ENCODE measurements around the gene PTER.
A peak's percentile ranks its signal among the peaks of the same experiment; 100 is the strongest.

Gene PTER

DNA sequence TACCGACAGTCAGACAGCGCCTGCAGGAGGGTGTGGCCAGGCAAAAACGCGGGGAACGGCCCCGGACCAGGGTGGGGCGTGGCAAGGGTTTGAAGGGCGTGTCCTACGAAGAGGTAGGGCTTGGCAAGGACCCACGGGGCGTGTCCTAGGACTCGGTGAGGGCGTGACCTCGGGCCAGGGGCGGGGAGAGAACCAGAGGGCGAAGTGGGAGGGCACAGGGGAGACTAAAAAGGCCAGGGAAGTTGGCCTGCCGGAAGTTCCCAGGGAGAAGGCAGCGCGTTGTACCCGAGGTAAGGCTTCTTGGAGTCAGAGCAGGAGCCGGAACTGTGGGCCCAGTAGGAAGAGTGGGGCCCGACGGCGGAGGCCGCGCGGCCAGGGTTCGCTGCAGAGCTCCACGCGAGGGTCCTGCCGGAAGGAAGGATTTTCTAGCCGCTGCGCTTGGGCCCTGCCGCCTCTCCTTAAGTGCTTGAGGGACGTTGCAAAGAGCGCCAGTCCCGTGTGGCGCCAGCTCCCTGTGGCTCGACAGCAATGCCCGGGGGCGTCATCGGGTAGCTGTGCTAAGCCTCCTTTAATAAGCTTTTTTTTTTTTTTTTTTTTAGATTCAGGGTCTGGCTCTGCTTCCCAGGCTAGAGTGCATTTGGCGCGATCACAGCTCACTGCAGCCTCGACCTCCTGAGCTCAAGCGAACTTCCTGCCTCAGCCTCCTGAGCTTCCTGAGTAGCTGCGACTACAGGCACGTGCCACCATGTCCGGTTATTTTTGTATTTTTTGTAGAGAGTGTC lies at the start of gene PTER:
Gene PTER (plus strand): TSS at position 253 of the 782 bp plus-strand sequence. CDS start 47,375 bp downstream, outside the sequence.
- DNase-seq (ENCODE audit: low read depth in 2 of 2) = peak; percentile 98 to 99

GRCh38 chr10:16392531-16393069 lies 44.2 kb upstream of the PTER start:
- DNase-seq (ENCODE audit: low read depth in 2 of 2) = no peak

DNA sequence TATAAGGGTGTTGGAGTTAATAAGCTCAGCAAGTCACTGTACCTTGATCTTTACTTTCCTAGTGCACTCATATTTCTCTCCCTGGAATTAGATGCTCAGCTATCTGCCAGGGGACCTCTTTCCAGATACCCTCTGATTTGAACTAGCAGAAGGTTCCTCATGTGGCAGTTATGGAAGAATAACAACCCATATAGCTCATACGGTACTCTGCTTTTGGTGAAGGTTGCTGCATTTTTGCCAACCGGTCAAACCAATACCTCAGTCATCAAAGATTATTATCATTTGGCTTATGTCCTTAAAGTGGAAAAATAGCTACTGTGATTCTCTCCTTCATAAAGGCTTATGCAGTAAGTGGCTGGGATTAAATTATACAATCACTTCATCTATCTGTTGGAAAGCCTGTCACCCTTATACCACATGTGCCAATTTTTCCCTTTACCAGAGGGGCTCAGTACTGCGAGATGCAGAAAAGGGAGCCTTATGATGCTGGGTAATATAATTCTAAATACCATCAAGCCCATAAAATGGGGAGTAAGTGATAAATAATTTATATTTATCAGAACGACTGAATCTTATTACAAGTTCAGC lies 43.4 kb upstream of the PTER start:
- DNase-seq (ENCODE audit: low read depth in 2 of 2) = no peak

GRCh38 chr10:16401416-16401815 lies 35.4 kb upstream of the PTER start:
- no peak for DNase-seq (ENCODE audit: low read depth in 2 of 2)

- DNase-seq (ENCODE audit: low read depth in 2 of 2) = no peak
Observed at GRCh38 chr10:16408379-16408778, 28.4 kb upstream of the PTER start.

DNA sequence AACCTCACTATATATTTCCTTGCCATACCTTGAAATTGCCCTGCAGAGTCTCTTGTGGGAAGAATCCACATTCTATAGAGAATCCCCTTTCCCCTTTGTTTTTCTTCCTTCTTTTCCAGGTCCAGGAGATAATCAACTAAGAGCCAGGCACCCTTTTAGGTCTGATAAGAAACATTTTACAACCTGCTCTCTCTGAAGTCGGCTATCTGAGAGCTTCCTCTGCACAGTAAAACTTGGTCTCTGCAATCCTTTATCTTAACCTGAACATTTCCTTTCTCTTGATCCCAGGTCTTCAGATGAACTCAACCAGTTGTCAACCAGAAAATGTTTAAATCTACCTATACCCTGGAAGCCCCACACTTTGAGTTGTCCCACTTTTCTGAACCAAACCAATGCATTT lies 19.5 kb upstream of the PTER start:
- DNase-seq (ENCODE audit: low read depth in 2 of 2) = no peak

GRCh38 chr10:16423599-16423998 lies 13.2 kb upstream of the PTER start:
- no peak for DNase-seq (ENCODE audit: low read depth in 2 of 2)

GRCh38 chr10:16425449-16425848 lies 11.4 kb upstream of the PTER start:
- DNase-seq (ENCODE audit: low read depth in 2 of 2) = no peak

DNA sequence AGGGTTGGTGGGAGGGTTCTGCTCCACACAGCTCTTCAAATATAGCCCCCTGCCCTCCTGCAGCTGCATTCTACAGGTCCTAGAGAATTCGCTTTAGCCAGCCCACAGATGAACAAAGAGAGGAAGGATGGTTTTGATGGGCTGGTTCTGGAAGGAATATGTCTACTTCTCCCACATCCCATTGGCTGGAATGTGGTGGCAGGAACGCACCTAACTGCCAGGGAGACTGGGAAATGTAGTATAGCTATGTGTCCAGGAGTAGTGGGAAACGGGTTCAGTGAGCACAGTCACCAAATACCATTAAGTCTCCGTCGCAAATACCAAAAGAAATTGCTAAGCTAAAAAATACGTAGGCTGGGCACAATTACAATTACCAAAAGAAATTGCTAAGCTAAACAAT lies 7.3 kb upstream of the PTER start:
- DNase-seq (ENCODE audit: low read depth in 2 of 2) = no peak

- DNase-seq (ENCODE audit: low read depth in 2 of 2) = no peak
Observed at GRCh38 chr10:16436367-16436757, 448 bp upstream of the PTER start.

- no peak for DNase-seq (ENCODE audit: low read depth in 2 of 2)
Observed at GRCh38 chr10:16437540-16437894, 707 bp downstream of the PTER start.

GRCh38 chr10:16439295-16439694 lies 2.5 kb downstream of the PTER start:
- no peak for DNase-seq (ENCODE audit: low read depth in 2 of 2)

GRCh38 chr10:16440396-16441133 lies 3.8 kb downstream of the PTER start:
- no peak for DNase-seq (ENCODE audit: low read depth in 2 of 2)

DNA sequence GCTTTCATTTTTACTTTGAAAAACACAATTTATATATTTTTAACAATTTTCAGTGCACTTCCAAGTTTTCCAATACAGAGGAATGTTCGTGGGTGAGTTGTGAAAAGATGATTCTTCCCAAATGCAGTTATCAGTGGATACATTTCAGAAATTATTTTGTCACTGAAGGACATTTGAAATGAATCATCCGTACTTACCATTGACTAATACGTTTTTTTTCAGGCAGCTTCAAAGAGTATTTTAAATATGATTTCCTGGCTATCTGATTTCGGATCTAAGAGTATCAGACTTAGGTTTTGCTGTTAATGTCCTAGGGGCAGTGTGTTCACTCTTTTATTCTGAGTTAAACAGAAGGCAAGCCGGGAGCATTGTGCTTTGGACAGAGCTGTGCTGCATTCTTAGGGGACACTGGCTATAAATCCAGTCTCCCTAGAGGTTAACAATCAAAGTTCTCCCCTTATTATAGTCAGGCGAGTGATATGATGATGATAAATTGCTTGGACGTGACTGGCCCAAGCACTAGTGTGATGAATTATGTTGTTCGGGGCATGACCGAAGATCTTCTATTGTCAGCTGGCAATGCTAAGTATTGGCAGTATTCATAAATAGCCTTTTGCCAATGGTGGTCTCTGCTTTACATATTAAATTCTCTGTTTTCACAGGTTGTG lies 4.5 kb downstream of the PTER start:
- no peak for DNase-seq (ENCODE audit: low read depth in 2 of 2)

DNA sequence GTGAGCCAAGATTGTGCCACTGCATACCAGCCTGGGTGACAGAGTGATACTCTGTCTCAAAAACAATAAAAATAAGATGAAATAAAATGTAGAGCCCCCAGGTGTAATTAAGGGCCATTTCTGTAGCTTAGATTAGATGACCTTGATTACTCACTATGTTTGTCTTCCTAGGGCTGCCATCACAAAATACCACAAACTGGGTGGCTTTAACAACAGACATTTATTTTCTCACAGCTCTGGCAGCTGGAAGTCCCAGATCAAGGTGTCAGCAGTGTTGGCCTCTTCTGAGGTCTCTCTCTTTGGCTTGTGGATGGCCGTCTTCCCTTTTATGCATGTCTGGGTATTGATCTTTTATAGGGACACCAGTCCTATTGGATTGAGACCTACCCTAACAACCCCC lies 6.1 kb downstream of the PTER start:
- DNase-seq (ENCODE audit: low read depth in 2 of 2) = no peak

GRCh38 chr10:16445770-16446469 lies 9.1 kb downstream of the PTER start:
- DNase-seq (ENCODE audit: low read depth in 2 of 2) = no peak

- DNase-seq (ENCODE audit: low read depth in 2 of 2) = no peak
Observed at GRCh38 chr10:16449454-16449853, 12.6 kb downstream of the PTER start.

GRCh38 chr10:16458166-16458955 lies 21.6 kb downstream of the PTER start:
- no peak for DNase-seq (ENCODE audit: low read depth in 2 of 2)

DNA sequence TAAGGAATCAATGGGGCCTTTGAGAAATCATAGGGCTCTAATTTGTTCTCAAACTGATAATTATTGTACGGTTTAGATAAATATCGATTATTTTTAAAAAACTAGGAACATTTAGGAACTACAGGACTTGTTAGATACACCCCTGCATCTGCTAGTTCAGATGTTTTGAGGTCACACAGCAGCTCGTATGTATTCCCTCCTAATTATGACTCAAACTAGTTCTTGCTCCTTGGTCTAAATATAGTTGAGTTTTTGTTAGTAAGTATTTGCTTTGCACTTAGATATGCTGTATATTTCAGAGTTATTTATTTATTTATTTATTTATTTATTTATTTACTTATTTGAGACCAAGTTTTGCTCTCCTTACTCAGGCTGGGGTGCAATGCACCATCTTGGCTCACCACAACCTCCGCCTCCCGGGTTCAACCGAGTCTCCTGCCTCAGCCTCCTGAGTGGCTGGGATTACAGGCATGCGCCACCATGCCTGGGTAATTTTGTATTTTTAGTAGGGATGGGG lies 22.7 kb downstream of the PTER start:
- DNase-seq (ENCODE audit: low read depth in 2 of 2) = no peak

DNA sequence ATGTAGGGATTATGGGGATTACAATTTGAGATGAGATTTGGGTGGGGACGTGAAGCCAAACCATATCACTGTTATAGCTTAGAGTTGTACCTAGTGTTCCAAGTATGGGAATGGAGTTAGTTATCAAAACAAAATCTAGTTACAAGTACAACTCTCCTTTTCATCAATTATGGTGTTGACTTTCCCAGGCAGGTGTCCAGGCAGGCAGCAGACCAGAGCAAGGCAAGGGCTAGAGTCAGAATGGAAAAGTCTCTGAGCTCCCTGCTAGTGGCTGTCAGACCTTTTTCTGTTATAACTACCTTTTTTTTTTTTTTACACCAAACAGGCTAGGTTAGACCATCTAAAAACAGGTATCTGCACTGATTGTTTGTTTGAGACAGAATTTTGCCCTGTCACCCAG lies 29.2 kb downstream of the PTER start:
- DNase-seq (ENCODE audit: low read depth in 2 of 2) = no peak
